ENCODE results near the gene DOCK2.

DOCK2 gene

DNA sequence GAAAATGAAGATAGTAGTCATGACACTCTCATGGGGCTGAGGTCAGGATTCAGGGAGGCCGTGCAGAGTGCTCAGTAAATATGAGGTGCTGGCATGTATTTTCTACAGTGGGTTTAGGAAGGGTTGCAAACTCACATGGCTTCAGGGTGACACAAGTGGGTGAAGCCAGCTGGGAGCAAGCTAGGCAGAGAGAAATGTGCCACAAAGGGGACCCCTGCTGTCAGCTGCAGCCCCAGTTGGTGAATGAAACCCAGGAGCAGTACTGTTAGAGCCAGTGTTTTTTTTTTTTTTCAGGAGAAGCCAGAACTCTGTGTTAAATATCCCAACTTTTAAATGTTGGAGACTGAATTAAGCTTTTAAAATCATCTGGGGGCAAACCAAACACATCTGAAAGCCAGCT, 267.9 kb downstream of the DOCK2 start:
- DNase-seq (ENCODE audit: low read depth in 2 of 2), result no peak

DNA sequence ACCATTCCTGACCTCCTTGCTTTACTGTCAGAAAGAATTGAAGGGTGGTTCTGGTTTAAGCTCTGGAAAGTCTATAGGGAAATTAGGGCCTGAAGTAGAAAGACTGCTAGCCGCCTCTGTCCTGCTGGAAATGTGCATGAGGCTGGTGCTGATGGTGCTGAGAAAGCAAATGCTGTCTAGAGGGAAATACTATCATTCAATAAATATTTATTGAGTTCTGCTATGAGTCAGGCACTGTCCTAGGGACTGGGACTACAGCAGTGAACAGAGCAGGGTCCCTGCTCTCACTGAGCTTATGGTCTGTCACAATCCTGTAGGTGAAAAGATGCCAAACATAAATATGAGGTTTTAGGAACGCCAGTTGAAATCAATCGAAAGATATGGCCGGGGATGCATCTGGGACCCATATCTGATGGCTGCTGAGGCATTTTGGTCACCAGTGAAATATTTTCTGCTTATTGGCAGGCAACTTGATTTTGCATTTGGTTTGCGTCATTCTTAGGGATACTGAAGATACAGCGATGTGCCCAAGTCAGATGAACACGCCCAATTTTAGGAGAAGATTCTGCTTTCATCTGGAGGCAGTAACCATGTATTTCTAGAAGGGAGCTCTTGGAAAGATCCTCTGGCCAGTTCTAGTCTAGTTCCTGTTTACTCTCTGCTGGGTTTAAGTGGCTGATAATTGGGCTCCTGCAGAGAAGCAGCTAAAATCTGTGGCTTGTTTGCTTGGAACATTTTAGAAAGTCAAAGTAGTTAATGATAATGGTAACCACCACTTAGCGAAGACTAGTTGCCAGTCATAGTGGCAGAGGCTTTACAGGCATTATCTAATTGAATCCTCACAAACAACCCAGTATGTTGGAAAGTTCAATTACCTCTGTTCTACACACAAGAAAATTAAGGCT, 269.9 kb downstream of the DOCK2 start:
- DNase-seq (ENCODE audit: low read depth in 2 of 2), result no peak

DNA sequence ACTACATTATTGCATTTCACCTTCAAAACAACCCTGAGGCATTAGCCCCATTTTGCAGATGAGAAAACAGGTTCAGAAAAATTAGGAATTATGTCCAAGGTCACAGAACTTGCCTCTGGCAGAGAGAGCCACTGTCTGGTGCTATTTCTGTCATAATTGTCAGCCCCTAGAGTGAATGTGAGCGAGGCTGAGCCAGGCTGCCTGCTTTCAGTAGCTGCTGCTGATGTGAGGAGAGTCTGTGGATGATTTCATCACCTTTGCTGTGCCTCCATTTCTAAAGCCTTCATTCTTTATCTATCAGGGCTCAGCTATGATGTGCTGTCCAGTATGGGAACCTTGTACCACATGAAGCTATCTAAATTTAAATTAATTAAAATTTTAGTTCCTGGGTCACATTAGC, 271.8 kb downstream of the DOCK2 start:
- no peak for DNase-seq (ENCODE audit: low read depth in 2 of 2)

DNA sequence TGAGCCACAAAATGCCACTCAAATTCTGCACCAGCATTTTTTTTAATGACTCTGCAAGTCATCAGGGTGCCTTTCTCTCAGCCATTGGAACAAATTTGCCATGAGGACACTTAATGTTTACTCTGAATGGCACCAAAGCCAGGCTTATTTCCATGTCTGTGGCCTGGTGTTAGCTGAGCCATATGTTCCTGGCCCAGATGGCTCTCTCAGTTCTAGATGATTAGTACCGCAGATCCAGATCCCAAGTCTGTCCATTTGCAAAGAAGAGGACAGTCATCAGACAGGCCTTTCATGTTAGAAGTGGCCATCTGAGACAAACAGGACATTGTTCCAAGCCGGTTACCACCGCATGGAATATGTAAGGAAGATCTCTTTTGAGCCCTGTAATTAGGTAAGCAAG, 272.9 kb downstream of the DOCK2 start:
- DNase-seq (ENCODE audit: low read depth in 2 of 2), result no peak

GRCh38 chr5:169910393-169910792, 273.3 kb downstream of the DOCK2 start:
- no peak for DNase-seq (ENCODE audit: low read depth in 2 of 2)

GRCh38 chr5:169911448-169912212, 274.6 kb downstream of the DOCK2 start:
- DNase-seq (ENCODE audit: low read depth in 2 of 2), result no peak

GRCh38 chr5:169913479-169913878, 276.4 kb downstream of the DOCK2 start:
- no peak for DNase-seq (ENCODE audit: low read depth in 2 of 2)

DNA sequence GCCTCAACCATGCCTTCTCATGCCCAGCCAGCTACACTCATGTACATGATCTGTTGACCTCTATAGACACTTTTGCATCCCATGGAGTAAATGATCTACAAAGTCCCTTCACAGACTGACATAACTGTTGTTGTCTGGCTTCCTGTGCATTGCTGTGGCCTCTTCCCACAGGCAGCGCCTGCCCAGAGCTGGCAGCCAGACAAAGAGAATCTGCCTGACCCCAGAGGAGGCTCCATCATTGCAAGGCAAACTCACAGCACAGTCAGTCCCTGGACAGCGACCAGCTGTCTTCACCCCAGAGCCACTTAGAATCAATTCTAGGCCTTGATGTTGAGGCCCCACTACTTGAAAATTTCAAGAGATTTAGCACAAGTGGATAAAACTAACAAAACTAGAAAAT, 277.7 kb downstream of the DOCK2 start:
- DNase-seq (ENCODE audit: low read depth in 2 of 2), result no peak

GRCh38 chr5:169917500-169917899, 280.4 kb downstream of the DOCK2 start:
- no peak for DNase-seq (ENCODE audit: low read depth in 2 of 2)

- DNase-seq (ENCODE audit: low read depth in 2 of 2), result no peak
Observed at GRCh38 chr5:169918228-169918627, 281.2 kb downstream of the DOCK2 start.

DNA sequence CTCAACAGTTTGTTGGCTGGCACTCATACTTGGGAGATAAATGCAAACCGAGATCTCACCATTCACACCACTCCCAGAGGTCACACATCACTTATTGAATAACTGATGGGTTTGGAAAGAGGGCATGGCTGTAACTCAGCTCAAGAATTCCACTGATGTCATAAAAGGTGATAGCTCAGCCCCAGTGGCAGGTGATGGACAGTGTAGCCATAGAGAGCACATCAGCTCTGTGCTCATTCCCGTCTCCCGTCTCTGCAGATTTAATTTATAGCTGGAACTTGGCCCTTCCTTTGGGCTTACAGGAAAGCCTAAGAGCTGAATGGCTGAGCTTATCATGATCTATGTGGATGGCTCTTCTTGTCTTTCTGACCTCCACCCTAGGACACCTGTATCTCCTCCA, 283.4 kb downstream of the DOCK2 start:
- DNase-seq (ENCODE audit: low read depth in 2 of 2), result no peak

DNA sequence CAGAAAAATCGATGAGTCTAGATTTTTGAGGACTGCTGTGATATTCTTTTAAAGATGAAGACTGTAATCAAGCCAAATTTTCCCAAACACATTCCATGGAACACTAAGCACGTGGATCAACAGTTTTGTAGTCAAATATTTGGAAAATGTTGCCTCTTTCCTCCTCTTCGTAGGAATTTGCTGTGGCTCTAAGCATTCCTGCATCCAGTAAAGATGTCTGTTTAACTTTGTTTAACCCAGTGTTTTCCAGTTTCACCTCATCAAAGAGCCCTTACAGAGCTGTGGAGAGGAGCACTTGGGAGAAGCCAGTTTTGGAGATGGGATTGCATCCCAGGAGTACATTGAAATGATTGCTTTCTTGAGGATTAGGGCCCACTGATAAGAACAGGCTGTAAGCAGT, 284.3 kb downstream of the DOCK2 start:
- no peak for DNase-seq (ENCODE audit: low read depth in 2 of 2)

- no peak for DNase-seq (ENCODE audit: low read depth in 2 of 2)
Observed at GRCh38 chr5:169921949-169922348, 284.9 kb downstream of the DOCK2 start.

- DNase-seq (ENCODE audit: low read depth in 2 of 2), result no peak
Observed at GRCh38 chr5:169922474-169922873, 285.4 kb downstream of the DOCK2 start.

GRCh38 chr5:169923988-169924387, 286.9 kb downstream of the DOCK2 start:
- no peak for DNase-seq (ENCODE audit: low read depth in 2 of 2)

DNA sequence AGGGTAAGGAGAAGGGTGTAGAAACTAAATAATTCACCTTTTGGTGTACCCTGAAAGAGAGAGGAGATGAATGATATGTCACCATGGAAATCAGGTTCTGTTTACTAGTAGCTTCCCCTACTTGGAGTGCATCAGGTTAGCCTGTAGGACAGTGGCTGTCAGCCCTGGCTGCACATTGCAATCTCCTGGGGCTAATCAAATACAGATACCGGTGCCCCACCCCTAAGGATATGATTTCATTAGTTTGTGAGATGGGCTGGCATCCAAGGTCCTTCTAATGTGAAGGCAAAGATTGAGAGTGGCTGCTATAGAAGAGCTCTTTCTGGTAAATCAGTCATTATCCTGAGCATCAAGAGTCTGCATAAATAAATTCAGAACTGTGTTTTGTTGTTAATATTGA, 296.1 kb downstream of the DOCK2 start:
- no peak for DNase-seq (ENCODE audit: low read depth in 2 of 2)

DNA sequence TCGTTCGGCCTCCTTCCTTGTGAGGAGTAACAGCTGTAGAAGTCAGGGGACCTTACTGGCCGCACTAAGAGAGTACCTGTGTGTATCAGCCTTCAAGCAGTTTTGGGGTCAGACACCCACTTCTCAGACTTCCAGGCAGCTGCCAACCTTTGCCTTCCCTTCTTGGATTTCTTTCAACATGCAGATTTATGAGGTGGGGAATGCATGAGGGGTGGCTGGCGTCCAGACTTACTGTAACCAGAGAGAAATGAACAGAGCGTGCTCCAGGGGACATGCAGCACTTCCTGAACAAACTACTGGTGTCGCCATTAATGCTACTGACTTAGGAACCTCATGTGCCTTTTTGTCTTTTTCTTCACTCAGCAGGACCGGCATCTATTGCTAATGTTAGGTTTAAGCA, 296.5 kb downstream of the DOCK2 start:
- no peak for DNase-seq (ENCODE audit: low read depth in 2 of 2)

GRCh38 chr5:169934990-169935389, 297.9 kb downstream of the DOCK2 start:
- no peak for DNase-seq (ENCODE audit: low read depth in 2 of 2)

- no peak for DNase-seq (ENCODE audit: low read depth in 2 of 2)
Observed at GRCh38 chr5:169935762-169936161, 298.7 kb downstream of the DOCK2 start.

- DNase-seq (ENCODE audit: low read depth in 2 of 2), result no peak
Observed at GRCh38 chr5:169938439-169938838, 301.4 kb downstream of the DOCK2 start.

GRCh38 chr5:169939731-169940130, 302.7 kb downstream of the DOCK2 start:
- no peak for DNase-seq (ENCODE audit: low read depth in 2 of 2)

DNA sequence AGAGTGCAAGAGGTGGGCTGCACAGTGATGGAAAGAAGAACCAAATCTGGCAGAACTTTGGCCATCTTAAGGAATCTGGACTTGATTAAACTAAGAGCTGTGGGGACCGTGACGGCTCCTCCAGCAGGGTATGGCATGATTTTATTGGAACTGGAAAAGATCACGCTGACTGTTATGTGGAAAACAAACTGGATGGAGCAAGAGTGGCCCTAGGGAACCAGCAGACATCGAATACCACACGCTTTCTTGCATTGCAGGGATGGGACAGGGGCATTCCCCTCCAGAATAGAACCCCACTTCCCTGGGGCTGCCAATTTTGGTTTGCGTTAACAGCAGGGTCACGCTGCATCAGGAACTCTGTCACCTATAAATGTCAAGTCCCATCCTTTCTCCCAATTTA, 304.5 kb downstream of the DOCK2 start:
- DNase-seq (ENCODE audit: low read depth in 2 of 2), result no peak

DNA sequence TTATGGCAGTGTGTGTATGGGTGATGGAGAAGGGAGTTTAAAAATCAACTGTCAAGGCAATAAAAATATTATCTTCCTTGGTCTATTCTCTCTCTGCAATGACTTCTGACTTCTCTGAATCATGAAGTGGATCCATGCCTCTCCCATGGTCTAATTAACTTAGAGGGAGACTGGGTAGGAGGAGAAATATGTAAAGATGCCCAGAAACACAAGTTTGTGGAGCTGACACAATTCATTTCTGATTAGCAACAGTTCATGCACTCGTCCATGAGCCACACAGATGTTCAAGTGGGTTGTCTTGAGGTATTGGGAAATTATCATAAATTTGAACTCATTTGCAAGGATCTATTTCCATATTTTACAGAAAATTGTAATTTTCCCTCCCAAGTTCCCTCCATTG, 305.1 kb downstream of the DOCK2 start:
- no peak for DNase-seq (ENCODE audit: low read depth in 2 of 2)

Measured in stimulated activated CD8-positive, alpha-beta memory T cell treated with anti-CD3 and anti-CD28 coated beads, Interleukin-2, amount 100 ng/mL, for 1 hour (primary cell).